Tibial nerve (tissue), 4 donors: ENCODE measurements around the gene MT3. TPM values are rescaled to one million over a fixed set of nuclear protein-coding genes. Genes with fewer than 3 reads are reported as not detected.

Experiments used
- DNase-seq, 2 donors: peaks; one replicate each; pipeline ENCODE4 v3.0.0-alpha.2; 2019; ENCODE audit warnings: low spot score in 2 of 2
- H3K27ac ChIP-seq, 4 donors: fragments of 200-600 bp; sonication (generic) in 3 of 4; one replicate each; pipeline ENCODE4 v1.5.1; 2017 to 2019; ENCODE audit warnings: mild to moderate bottlenecking in 1 of 4
- H3K27me3 ChIP-seq, 2 donors: fragments of 200-600 bp; sonication (generic) in 1 of 2; one replicate each; pipeline versions ENCODE4 v1.5.1 to v1.6.0; 2017 to 2019
- H3K36me3 ChIP-seq, 3 donors: fragments of 200-600 bp; sonication (generic); one replicate each; pipeline ENCODE4 v1.5.1; 2018 to 2019
- H3K4me1 ChIP-seq, 4 donors: fragments of 200-600 bp; sonication (generic) in 3 of 4; one replicate each; pipeline ENCODE4 v1.5.1; 2017 to 2019
- H3K4me3 ChIP-seq, 4 donors: fragments of 200-600 bp; sonication (generic) in 3 of 4; one replicate each; pipeline ENCODE4 v1.5.1; 2017 to 2019; ENCODE audit warnings: mild to moderate bottlenecking in 1 of 4, moderate library complexity in 1 of 4
- H3K9me3 ChIP-seq, 4 donors: fragments of 200-600 bp; sonication (generic) in 3 of 4; one replicate each; pipeline ENCODE4 v1.5.1; 2017 to 2019
- CTCF ChIP-seq, 5 experiments: fragments of 200-600 bp in 3 of 5; fragments of 450-650 bp in 2 of 5; sonication (generic) in 3 of 5; IDR thresholded peaks; one replicate each; pipeline ENCODE4 v1.5.1; 2016 to 2019; ENCODE audit warnings: antibody characterized with exemption in 5 of 5, mild to moderate bottlenecking in 3 of 5, moderate library complexity in 2 of 5
- EP300 ChIP-seq, 2 donors: sonication (generic); formaldehyde crosslinking; IDR thresholded peaks; one replicate each; pipeline ENCODE4 v1.6.1; 2017; ENCODE audit warnings: antibody characterized with exemption in 2 of 2, mild to moderate bottlenecking in 1 of 2
- POLR2A ChIP-seq, 2 donors: fragments of 450-650 bp; IDR thresholded peaks; one replicate each; pipeline ENCODE4 v1.6.1; 2017; ENCODE audit warnings: antibody characterized with exemption in 2 of 2, mild to moderate bottlenecking in 2 of 2, moderate library complexity in 2 of 2
- WGBS, 2 donors: methylation state at CpG; one replicate each; pipeline ENCODE4 v1.1.5; 2018; 5-methylcytosine and 5-hydroxymethylcytosine counted together
- total RNA-seq, 4 donors: library from RNA; depleted of rRNA; stranded (reverse); fragments of >200 nt; gene quantifications; one replicate each; pipeline ENCODE4 v1.1.0, GENCODE V29; 2016

Gene MT3
- total RNA-seq, 4 donors from 2014 or later, result 92.4 to 291 (median 156) TPM

- 94 to 97% methylated on average over 1 of the region's 1 CpG for WGBS, 2 donors
- Histone ChIP-seq H3K27me3 (peaks cover 0 to 39% of the 10 kb centered on the region in 2 donors), H3K27ac (no peak overlapping the region), H3K4me3 (no peak overlapping the region), H3K9me3 (no peaks in the 10 kb centered on the region), H3K4me1 (peaks cover 0 to 54% (median 23%) of the 10 kb centered on the region in 4 donors), H3K36me3 (no peaks in the 10 kb centered on the region)
- no peak for DNase-seq
- TF ChIP-seq CTCF (IDR thresholded peaks at IDR 0.05) (no peak), POLR2A (IDR thresholded peaks at IDR 0.05) (no peak), EP300 (IDR thresholded peaks at IDR 0.05) (no peak)
Observed at GRCh38 chr16:56640076-56640475, 50.7 kb downstream of the MT3 start.

Other genes starting within 250 kb of the MT3 start
- 100 to 1,000 TPM; 263 to 334 (median 292) TPM for gene AMFR, start 164.0 kb upstream of the MT3 start, total RNA-seq
- 10 to 100 TPM; 41.5 to 57.3 (median 47.2) TPM for gene NUDT21, start 138.2 kb upstream of the MT3 start, total RNA-seq
- gene OGFOD1, start 138.0 kb upstream of the MT3 start, total RNA-seq, result 10 to 100 TPM; 28.8 to 39.6 (median 35.6) TPM
- 100 to 1,000 TPM in 3 of 4 donors, 10 to 100 TPM in 1; 79.8 to 144 (median 120) TPM for gene BBS2, start 69.5 kb upstream of the MT3 start, total RNA-seq
- not detected for gene MT4, start 24.5 kb upstream of the MT3 start, total RNA-seq
- 100 to 1,000 TPM; 154 to 612 (median 354) TPM for gene MT2A, start 19.1 kb downstream of the MT3 start, total RNA-seq
- gene MT1E, start 36.3 kb downstream of the MT3 start, total RNA-seq, result 1,000 to 10,000 TPM in 1 of 4 donors, 100 to 1,000 TPM in 3; 229 to 1,068 (median 290) TPM
- 100 to 1,000 TPM in 1 of 4 donors, 10 to 100 TPM in 3; 38.5 to 103 (median 53.2) TPM for gene MT1M, start 43.1 kb downstream of the MT3 start, total RNA-seq
- gene MT1A, start 49.1 kb downstream of the MT3 start, total RNA-seq, result 100 to 1,000 TPM in 1 of 4 donors, 10 to 100 TPM in 2, not detected in 1; 18.8 to 365 (median 93.3) TPM
- gene MT1B, start 62.4 kb downstream of the MT3 start, total RNA-seq, result not detected
- gene MT1F, start 68.4 kb downstream of the MT3 start, total RNA-seq, result 10 to 100 TPM in 2 of 4 donors, 1 to 10 TPM in 2; 3.0 to 34.3 (median 11.3) TPM
- 10 to 100 TPM in 3 of 4 donors, not detected in 1; 41.1 to 87.7 (median 49.2) TPM for gene MT1G, start 78.5 kb downstream of the MT3 start, total RNA-seq
- gene MT1H, start 80.3 kb downstream of the MT3 start, total RNA-seq, result 1 to 10 TPM in 2 of 4 donors, not detected in 2; 2.4 to 5.1 TPM
- gene MT1X, start 92.9 kb downstream of the MT3 start, total RNA-seq, result 1,000 to 10,000 TPM in 2 of 4 donors, 100 to 1,000 TPM in 2; 457 to 1,918 (median 1,024) TPM
- 10 to 100 TPM; 27.6 to 65.7 (median 43.8) TPM for gene NUP93, start 140.6 kb downstream of the MT3 start, total RNA-seq